Embryonic facial prominence (tissue), 1 donor: ENCODE data around the gene BHMT.

Experiments used
- DNase-seq: peaks from one replicate; pipeline ENCODE4 v3.0.0-alpha.2; 2016; ENCODE audit errors: extremely low spot score

The BHMT gene

GRCh38 chr5:79111387-79111959, at the start of gene BHMT:
BHMT (plus strand) TSS chr5:79111809; CDS start chr5:79111886, 77 bp downstream.
- no peak for DNase-seq

- no peak for DNase-seq
Observed at GRCh38 chr5:79062436-79062835, 49.2 kb upstream of the BHMT start.

GRCh38 chr5:79069488-79070349, 41.9 kb upstream of the BHMT start, which contains the start of the genes BHMT2 and DMGDH:
BHMT2 (plus strand) TSS chr5:79069767; CDS start chr5:79069783, 16 bp downstream.
DMGDH (minus strand) TSS chr5:79069674; CDS start chr5:79069620, 54 bp downstream.
- no peak for DNase-seq

GRCh38 chr5:79070350-79070667, 41.3 kb upstream of the BHMT start:
- no peak for DNase-seq

- no peak for DNase-seq
Observed at GRCh38 chr5:79074641-79075040, 37.0 kb upstream of the BHMT start.

GRCh38 chr5:79075646-79076426, 35.8 kb upstream of the BHMT start:
- no peak for DNase-seq

- DNase-seq, result no peak
Observed at GRCh38 chr5:79076819-79077218, 34.8 kb upstream of the BHMT start.

- no peak for DNase-seq
Observed at GRCh38 chr5:79077680-79078365, 33.8 kb upstream of the BHMT start.

- no peak for DNase-seq
Observed at GRCh38 chr5:79080804-79081203, 30.8 kb upstream of the BHMT start.

GRCh38 chr5:79081779-79082178, 29.8 kb upstream of the BHMT start:
- no peak for DNase-seq

- no peak for DNase-seq
Observed at GRCh38 chr5:79086116-79086515, 25.5 kb upstream of the BHMT start.

- no peak for DNase-seq
Observed at GRCh38 chr5:79088507-79088906, 23.1 kb upstream of the BHMT start.

- no peak for DNase-seq
Observed at GRCh38 chr5:79091064-79091463, 20.5 kb upstream of the BHMT start.

GRCh38 chr5:79093762-79094161, 17.8 kb upstream of the BHMT start:
- no peak for DNase-seq

- DNase-seq, result no peak
Observed at GRCh38 chr5:79105868-79106267, 5.7 kb upstream of the BHMT start.

GRCh38 chr5:79107020-79107796, 4.4 kb upstream of the BHMT start:
- DNase-seq, result no peak

GRCh38 chr5:79108086-79108485, 3.5 kb upstream of the BHMT start:
- no peak for DNase-seq

- DNase-seq, result no peak
Observed at GRCh38 chr5:79108792-79109191, 2.8 kb upstream of the BHMT start.

GRCh38 chr5:79109527-79110492, 1.8 kb upstream of the BHMT start:
- DNase-seq, result no peak
